RWPE1 (cell line): ENCODE measurements around the gene PSME2.
"Not testable (repeated sequence)": the region's sequence is repeated elsewhere in the genome, so short reads cannot be mapped to it uniquely, and the experiment has no call there.

ENCODE experiments used
- CTCF ChIA-PET: fragments of 350-600 bp; sonication (Branson Sonifier 250); formaldehyde crosslinking; extraction: SDS; loops from one replicate; lab custom pipeline; 2021; lab: Yijun Ruan, JAX
- POLR2A ChIA-PET: fragments of 400-600 bp; formaldehyde crosslinking; extraction: SDS; loops from one replicate; lab custom pipeline; 2020; ENCODE audit warnings: antibody characterized with exemption; ENCODE audit not compliant: low non-redundant PET; lab: Yijun Ruan, JAX
- DNase-seq: peaks from one replicate; pipeline ENCODE4 v3.0.0; 2012; ENCODE audit warnings: low spot score
- H3K27ac ChIP-seq: fragments of 450-650 bp; 2 replicates; pipeline ENCODE4 v1.5.1; 2017
- TF ChIP-seq, protein P1 (sequence below): fragments of 450-650 bp; conservative IDR thresholded peaks from 2 replicates; pipeline ENCODE4 v1.5.1; 2017; ENCODE audit warnings: low read depth, mild to moderate bottlenecking

Gene PSME2

DNA sequence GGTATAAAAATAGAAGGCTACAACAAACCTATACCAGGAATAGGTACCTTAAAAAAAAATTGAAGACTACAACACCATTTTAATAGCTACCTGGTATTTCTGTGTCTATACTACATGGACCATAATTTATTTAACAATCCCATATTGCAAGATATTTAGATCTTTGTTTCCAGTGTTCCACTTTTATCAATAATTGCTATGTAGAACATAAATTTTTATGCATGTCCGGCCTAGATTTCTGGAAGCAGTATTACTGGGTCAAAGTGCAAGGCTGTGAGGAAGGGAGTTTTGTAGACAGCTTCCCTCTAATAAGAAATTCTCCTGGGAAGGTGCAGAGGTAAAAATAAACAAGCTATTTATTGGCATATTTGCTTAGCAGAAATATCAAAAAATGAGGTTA is 35.9 kb downstream of the PSME2 start:
- no peak overlapping the region for H3K27ac ChIP-seq
- CTCF ChIA-PET, result interaction anchor here (3.6 kb wide), 1 partner anchor 53 kb away, joined by 39 read pairs; no protein-coding TSS in a partner anchor
- POLR2A ChIA-PET, result no interaction called here
- no peak for DNase-seq
- TF ChIP-seq, protein P1, sequence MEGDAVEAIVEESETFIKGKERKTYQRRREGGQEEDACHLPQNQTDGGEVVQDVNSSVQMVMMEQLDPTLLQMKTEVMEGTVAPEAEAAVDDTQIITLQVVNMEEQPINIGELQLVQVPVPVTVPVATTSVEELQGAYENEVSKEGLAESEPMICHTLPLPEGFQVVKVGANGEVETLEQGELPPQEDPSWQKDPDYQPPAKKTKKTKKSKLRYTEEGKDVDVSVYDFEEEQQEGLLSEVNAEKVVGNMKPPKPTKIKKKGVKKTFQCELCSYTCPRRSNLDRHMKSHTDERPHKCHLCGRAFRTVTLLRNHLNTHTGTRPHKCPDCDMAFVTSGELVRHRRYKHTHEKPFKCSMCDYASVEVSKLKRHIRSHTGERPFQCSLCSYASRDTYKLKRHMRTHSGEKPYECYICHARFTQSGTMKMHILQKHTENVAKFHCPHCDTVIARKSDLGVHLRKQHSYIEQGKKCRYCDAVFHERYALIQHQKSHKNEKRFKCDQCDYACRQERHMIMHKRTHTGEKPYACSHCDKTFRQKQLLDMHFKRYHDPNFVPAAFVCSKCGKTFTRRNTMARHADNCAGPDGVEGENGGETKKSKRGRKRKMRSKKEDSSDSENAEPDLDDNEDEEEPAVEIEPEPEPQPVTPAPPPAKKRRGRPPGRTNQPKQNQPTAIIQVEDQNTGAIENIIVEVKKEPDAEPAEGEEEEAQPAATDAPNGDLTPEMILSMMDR, result no peak

DNA sequence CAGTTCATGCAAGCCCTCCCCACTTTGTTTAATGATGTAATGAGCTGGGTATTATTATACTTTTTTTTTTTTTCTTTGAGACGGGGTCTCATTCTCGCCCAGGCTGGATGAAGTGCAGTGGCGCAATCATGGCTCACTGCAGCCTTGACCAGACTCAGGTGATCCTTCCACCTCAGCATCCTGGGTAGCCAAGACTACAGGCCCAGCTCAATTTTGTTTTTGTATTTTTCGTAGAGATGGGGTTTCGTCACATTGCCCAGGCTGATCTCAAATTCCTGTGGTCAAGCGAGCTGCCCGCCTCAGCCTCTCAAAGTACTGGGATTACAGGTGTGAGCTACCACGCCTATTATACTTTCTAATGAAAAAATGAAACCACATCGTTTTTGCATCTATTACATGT is 36.4 kb downstream of the PSME2 start:
- POLR2A ChIA-PET, result no interaction called here

DNA sequence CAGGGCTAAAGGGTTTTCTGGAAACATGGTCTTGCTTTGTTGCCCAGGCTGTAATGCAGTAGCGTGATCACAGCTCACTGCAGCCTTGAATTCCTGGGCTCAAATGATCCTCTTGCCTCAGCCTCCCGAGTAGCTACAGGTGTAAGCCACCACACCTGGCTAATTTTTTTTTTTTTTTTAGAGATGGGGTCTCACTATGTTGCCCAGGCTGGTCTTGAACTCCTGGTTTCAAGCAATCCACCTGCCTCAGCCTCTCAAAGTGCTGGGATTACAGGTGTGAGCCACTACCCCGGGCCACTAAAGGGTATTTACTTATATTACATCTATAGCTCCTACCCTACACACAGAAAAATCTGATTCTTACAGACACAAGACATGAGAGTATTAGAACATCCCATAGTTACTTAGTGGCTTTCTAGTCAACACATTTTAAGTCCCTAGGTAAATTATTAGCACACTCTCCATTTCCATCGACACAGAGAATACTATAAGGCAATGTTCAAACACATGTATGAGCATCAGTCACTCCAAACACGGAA is 38.0 kb downstream of the PSME2 start:
- TF ChIP-seq, protein P1, result no peak
- ChIA-PET CTCF (interaction anchor here (0.5 to 3.6 kb wide), 21 partner anchors 9 to 1891 kb away, joined by 3 to 39 read pairs (median 4); no protein-coding TSS in a partner anchor), POLR2A (interaction anchor here (1.1 kb wide), 1 partner anchor 14 kb away, joined by 5 read pairs; the partner anchor contains the start of gene PCK2)
- DNase-seq, result no peak
- no peak overlapping the region for H3K27ac ChIP-seq

More for the DNA sequence above, 36.4 kb downstream of the PSME2 start:
- CTCF ChIA-PET, result interaction anchor here (0.6 to 3.6 kb wide), 3 partner anchors 48 to 532 kb away, joined by 3 to 39 read pairs (median 4); no protein-coding TSS in a partner anchor
- no peak for DNase-seq
- TF ChIP-seq, protein P1, result no peak
- peak overlapping the region; percentile 64 for H3K27ac ChIP-seq

DNA sequence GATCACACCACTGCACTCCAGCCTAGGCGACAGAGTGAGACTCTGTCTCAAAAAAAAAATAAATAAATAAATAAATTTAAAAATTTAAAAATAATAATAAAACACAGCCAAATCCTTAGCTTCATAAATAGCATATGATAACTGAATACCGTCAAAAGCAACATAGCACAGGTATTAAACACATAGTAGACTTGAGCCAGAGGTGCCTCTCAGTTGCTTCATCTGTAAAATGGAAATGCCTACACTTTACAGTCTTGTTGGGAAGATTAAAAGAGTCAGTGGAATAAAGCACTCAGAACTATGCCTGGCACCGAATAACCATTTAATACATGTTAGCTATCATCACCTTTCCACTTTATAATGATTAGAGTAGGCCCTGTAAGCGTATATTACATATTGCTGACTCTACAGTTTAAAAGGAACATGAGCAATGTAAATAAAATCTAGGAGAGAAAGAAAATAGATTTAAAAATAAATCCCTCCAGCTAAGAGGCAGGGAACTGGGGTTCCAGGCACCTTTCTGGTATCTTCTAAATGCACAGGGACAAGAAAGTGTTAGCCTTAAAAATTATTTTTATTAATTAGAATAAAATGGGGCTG is 39.6 kb downstream of the PSME2 start:
- CTCF ChIA-PET, result interaction anchor here (0.5 to 0.9 kb wide), 2 partner anchors 54 to 90 kb away, joined by 3 read pairs; no protein-coding TSS in a partner anchor
- TF ChIP-seq, protein P1, result no peak
- DNase-seq, result no peak
- POLR2A ChIA-PET, result no interaction called here
- H3K27ac ChIP-seq, result no peak overlapping the region

DNA sequence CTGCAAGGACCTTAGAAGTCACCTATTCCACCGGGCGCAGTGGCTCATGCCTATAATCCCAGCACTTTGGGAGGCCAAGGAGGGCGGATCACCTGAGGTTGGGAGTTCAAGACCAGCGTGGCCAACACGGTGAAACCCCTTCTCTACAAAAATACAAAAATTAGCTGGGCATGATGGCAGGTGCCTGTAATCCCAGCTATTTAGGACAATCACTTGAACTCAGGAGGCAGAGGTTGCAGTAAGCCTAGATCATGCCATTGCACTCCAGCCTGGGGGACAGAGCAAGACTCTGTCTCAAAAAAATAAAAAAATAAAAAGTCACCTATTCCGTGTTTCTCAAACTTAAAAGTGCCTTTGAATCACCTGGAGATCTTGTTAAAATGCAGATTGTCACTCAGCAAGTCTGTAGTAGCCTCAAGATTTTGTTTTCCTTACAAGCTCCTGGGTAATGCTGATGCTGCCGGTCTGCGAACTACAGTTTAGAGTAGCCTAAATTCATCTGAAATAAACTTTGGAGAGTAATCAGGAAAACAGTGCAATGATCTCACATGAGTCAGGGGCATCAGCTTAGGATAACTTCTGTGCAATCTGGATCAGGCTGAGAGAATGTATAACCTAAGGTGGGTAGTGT is 40.7 kb downstream of the PSME2 start:
- DNase-seq, H3K27ac ChIP-seq, POLR2A ChIA-PET: not testable (repeated sequence)
- CTCF ChIA-PET, result interaction anchor here (0.5 to 0.9 kb wide), 2 partner anchors 55 to 91 kb away, joined by 3 read pairs; no protein-coding TSS in a partner anchor

DNA sequence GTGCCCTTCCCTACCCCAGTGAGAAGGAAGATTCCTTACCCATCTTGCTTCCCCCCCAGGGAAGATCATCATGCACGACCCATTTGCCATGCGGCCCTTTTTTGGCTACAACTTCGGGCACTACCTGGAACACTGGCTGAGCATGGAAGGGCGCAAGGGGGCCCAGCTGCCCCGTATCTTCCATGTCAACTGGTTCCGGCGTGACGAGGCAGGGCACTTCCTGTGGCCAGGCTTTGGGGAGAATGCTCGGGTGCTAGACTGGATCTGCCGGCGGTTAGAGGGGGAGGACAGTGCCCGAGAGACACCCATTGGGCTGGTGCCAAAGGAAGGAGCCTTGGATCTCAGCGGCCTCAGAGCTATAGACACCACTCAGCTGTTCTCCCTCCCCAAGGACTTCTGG is 43.0 kb downstream of the PSME2 start:
- TF ChIP-seq, protein P1, result no peak
- POLR2A ChIA-PET, result no interaction called here
- DNase-seq, result no peak
- CTCF ChIA-PET, result no interaction called here
- peak overlapping the region; percentile 2; the same call in 1 of the 2 replicates for H3K27ac ChIP-seq
